Keratinocyte (primary cell): ENCODE data around the gene CAST. TPM values are rescaled to one million over a fixed set of nuclear protein-coding genes. Genes with fewer than 3 reads are reported as not detected.
A peak's percentile ranks its signal among the peaks of the same experiment; 100 is the strongest.

Experiments used
- DNase-seq: peaks from one replicate; pipeline ENCODE4 v3.0.0-alpha.2; 2011; ENCODE audit warnings: low read depth, missing footprints, low spot score
- FAIRE-seq: peaks from 2 replicates; lab custom pipeline; 2011; peaks lifted over from hg19 to GRCh38; lab: Jason Lieb, UNC
- H2AFZ ChIP-seq: 2 replicates; pipeline ENCODE4 v1.6.0; 2012; ENCODE audit warnings: low read length, control low read depth, inconsistent platforms; ENCODE audit not compliant: control insufficient read depth
- H3K27ac ChIP-seq: 2 replicates; pipeline ENCODE4 v1.5.1; 2011; ENCODE audit warnings: low read length; ENCODE audit not compliant: control insufficient read depth, insufficient read depth
- H3K27me3 ChIP-seq: 3 replicates; pipeline ENCODE4 v1.6.0; 2011; ENCODE audit warnings: low read length; ENCODE audit not compliant: control insufficient read depth, insufficient read depth; ENCODE audit errors: extremely low read depth
- H3K36me3 ChIP-seq, 2 experiments: 2 replicates in 1 of 2; 3 replicates in 1 of 2; pipeline ENCODE4 v1.5.1; 2011; ENCODE audit warnings: low read length in 2 of 2, mild to moderate bottlenecking in 1 of 2; ENCODE audit not compliant: control insufficient read depth in 2 of 2, insufficient read depth in 2 of 2; ENCODE audit errors: extremely low read depth in 1 of 2
- H3K4me1 ChIP-seq: 3 replicates; pipeline ENCODE4 v1.5.1; 2011; ENCODE audit warnings: low read length; ENCODE audit not compliant: control insufficient read depth, insufficient read depth; ENCODE audit errors: extremely low read depth
- H3K4me2 ChIP-seq: 3 replicates; pipeline ENCODE4 v1.6.0; 2011; ENCODE audit warnings: low read depth, low read length; ENCODE audit not compliant: control insufficient read depth, insufficient read depth; ENCODE audit errors: extremely low read depth
- H3K4me3 ChIP-seq, 3 experiments: fragments of 200-600 bp in 1 of 3; sonication (generic) in 1 of 3; 2 replicates in 2 of 3; 3 replicates in 1 of 3; pipeline ENCODE4 v1.5.1; 2011 to 2016; ENCODE audit warnings: low read length in 3 of 3, mild to moderate bottlenecking in 3 of 3, control low read depth in 2 of 3, inconsistent platforms in 1 of 3, low read depth in 1 of 3, mixed read lengths in 1 of 3, mixed run types in 1 of 3, moderate library complexity in 1 of 3; ENCODE audit not compliant: control insufficient read depth in 2 of 3, insufficient read depth in 2 of 3; ENCODE audit errors: extremely low read depth in 1 of 3
- H3K79me2 ChIP-seq: 2 replicates; pipeline ENCODE4 v1.6.0; 2012; ENCODE audit warnings: low read length; ENCODE audit not compliant: control insufficient read depth, insufficient read depth
- H3K9ac ChIP-seq: 3 replicates; pipeline ENCODE4 v1.6.0; 2011; ENCODE audit warnings: low read length; ENCODE audit not compliant: control insufficient read depth, insufficient read depth; ENCODE audit errors: extremely low read depth
- H3K9me1 ChIP-seq: 3 replicates; pipeline ENCODE4 v1.6.0; 2011; ENCODE audit warnings: low read length; ENCODE audit not compliant: control insufficient read depth, insufficient read depth; ENCODE audit errors: extremely low read depth
- H3K9me3 ChIP-seq: 2 replicates; pipeline ENCODE4 v1.5.1; 2012; ENCODE audit warnings: low read depth, low read length; ENCODE audit not compliant: control insufficient read depth
- H4K20me1 ChIP-seq: 3 replicates; pipeline ENCODE4 v1.6.0; 2011; ENCODE audit warnings: low read length; ENCODE audit not compliant: control insufficient read depth, insufficient read depth; ENCODE audit errors: extremely low read depth
- EZH2 ChIP-seq: IDR thresholded peaks from one replicate; pipeline ENCODE4 v1.6.1; 2012; ENCODE audit warnings: inconsistent platforms, mild to moderate bottlenecking, low read length, moderate library complexity
- dilution Hi-C: fragments of 300-500 bp; cut with MboI; formaldehyde crosslinking; loops from one replicate; pipeline ENCODE4 v1.7.0; 2020; ENCODE audit warnings: low sequenced_read_pairs; ENCODE audit not compliant: extremely low pct_ligation_motif_present
- polyA plus RNA-seq, 5 experiments: library from polyadenylated mRNA; depleted of rRNA in 3 of 5; stranded (reverse) in 3 of 5; stranded (forward) in 1 of 5; unstranded in 1 of 5; fragments of >200 nt; gene quantifications; 1 replicate in 1 of 5; 2 replicates in 3 of 5; 3 replicates in 1 of 5; pipeline versions ENCODE4 v1.2.1 to v1.2.3, GENCODE V29; 2011 to 2012; ENCODE audit warnings: missing spikeins in 2 of 5, low read depth in 1 of 5, low replicate concordance in 1 of 5
- TF ChIP-seq, protein P1 (sequence below), 3 experiments: IDR thresholded peaks in 1 of 3; conservative IDR thresholded peaks in 1 of 3; optimal IDR thresholded peaks in 1 of 3; 2 replicates in 2 of 3; 3 replicates in 1 of 3; pipeline versions ENCODE3 to v1.5.1; 2011; ENCODE audit warnings: low read length in 3 of 3, mild to moderate bottlenecking in 3 of 3, moderate library complexity in 2 of 3, control low read depth in 1 of 3, inconsistent platforms in 1 of 3; ENCODE audit not compliant: insufficient read depth in 2 of 3; ENCODE audit errors: extremely low read depth in 1 of 3

Gene CAST
- polyA plus RNA-seq, 1 donor (not counting 4 experiments of a cell fraction or from before 2014, with no cell fraction given): 238 TPM

DNA sequence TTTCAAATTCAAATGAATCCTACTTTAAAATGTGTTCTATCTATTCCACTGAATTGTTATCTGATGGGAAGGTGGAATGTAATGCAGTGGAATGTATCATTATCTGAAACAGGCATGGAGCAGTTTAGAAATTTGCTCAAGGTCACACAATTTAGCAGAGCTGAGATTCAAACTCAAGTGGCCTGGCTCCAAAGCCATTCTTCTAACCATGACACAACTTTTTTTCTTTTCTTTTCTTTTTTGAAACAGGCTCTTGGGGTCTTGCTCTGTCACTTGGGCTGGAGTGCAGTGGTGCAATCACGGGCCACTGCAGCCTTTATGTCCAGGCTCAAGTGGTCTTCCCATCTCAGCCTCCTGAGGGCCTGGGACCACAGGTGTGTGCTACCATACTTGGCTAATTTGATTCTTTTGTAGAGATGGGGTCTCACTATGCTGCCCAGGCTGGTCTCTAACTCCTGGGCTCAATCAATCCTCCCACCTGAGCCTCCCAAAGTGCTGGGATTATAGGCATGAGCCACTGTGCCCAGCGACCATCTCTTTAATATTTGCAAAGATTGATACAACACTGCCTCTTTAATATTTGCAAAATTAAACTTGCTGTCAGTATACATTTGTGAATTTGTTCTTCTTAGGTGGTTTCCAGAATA, 50.0 kb downstream of the CAST start:
- dilution Hi-C loops: no loop called here
- FAIRE-seq: no peak
- no peak overlapping the region for H2AFZ ChIP-seq

DNA sequence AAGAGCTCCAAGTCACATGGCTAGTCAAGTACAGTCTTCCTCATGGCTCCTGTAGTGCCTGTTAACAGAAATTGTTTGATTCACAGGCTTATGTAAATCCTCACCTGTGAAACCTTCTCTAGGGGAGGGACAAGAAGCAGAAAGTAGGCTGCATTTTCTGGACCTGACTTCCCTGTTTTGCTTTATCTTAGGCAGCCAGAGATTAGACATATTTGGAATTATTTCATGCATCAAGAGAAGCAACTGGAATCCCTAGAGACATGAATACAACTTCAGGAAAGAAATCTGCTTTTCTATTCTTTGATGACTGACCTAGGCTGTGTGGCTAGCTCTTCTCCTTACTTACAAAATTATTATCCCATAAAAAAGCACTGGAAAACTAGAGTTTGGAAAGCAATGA, 52.3 kb downstream of the CAST start:
- H3K79me2 ChIP-seq: peaks cover 88% of the 10 kb centered on the region
- TF ChIP-seq, protein P1, sequence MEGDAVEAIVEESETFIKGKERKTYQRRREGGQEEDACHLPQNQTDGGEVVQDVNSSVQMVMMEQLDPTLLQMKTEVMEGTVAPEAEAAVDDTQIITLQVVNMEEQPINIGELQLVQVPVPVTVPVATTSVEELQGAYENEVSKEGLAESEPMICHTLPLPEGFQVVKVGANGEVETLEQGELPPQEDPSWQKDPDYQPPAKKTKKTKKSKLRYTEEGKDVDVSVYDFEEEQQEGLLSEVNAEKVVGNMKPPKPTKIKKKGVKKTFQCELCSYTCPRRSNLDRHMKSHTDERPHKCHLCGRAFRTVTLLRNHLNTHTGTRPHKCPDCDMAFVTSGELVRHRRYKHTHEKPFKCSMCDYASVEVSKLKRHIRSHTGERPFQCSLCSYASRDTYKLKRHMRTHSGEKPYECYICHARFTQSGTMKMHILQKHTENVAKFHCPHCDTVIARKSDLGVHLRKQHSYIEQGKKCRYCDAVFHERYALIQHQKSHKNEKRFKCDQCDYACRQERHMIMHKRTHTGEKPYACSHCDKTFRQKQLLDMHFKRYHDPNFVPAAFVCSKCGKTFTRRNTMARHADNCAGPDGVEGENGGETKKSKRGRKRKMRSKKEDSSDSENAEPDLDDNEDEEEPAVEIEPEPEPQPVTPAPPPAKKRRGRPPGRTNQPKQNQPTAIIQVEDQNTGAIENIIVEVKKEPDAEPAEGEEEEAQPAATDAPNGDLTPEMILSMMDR (optimal IDR thresholded peaks at IDR 0.05 in 1 of 3, IDR thresholded peaks at IDR 0.05 in 1 of 3, conservative IDR thresholded peaks at IDR 0.05 in 1 of 3; ENCODE audit: extremely low read depth in 1 of 3, insufficient read depth in 2 of 3, low read length in 3 of 3): no peak
- no peak for TF ChIP-seq EZH2
- peaks cover 42% of the 10 kb centered on the region for H3K4me1 ChIP-seq

More for the DNA sequence above, 50.0 kb downstream of the CAST start:
- peaks cover 43% of the 10 kb centered on the region for H3K4me1 ChIP-seq
- no peaks in the 10 kb centered on the region for H3K27me3 ChIP-seq
- H3K36me3 ChIP-seq: peaks cover 5 to 10% of the 10 kb centered on the region in 2 experiments
- DNase-seq: no peak
- no peaks in the 10 kb centered on the region for H3K9me1 ChIP-seq
- peaks cover 91% of the 10 kb centered on the region for H3K79me2 ChIP-seq
- TF ChIP-seq, protein P1 (optimal IDR thresholded peaks at IDR 0.05 in 1 of 3, IDR thresholded peaks at IDR 0.05 in 1 of 3, conservative IDR thresholded peaks at IDR 0.05 in 1 of 3; ENCODE audit: extremely low read depth in 1 of 3, insufficient read depth in 2 of 3, low read length in 3 of 3): no peak
- TF ChIP-seq EZH2: no peak
- H3K9ac ChIP-seq: no peak overlapping the region
- H3K9me3 ChIP-seq: no peaks in the 10 kb centered on the region
- no peak overlapping the region for H3K4me2 ChIP-seq
- no peaks in the 10 kb centered on the region for H4K20me1 ChIP-seq
- no peak overlapping the region for H3K27ac ChIP-seq
- H3K4me3 ChIP-seq: no peak overlapping the region

More for the DNA sequence above, 52.3 kb downstream of the CAST start:
- Histone ChIP-seq H3K27ac (peak overlapping the region; percentile 76), H3K36me3 (peaks cover 5 to 7% of the 10 kb centered on the region in 2 experiments), H4K20me1 (no peaks in the 10 kb centered on the region), H3K9me3 (no peaks in the 10 kb centered on the region), H3K4me3 (no peak overlapping the region), H2AFZ (no peak overlapping the region), H3K4me2 (no peak overlapping the region), H3K9me1 (no peaks in the 10 kb centered on the region), H3K9ac (peak overlapping the region; percentile 36), H3K27me3 (no peaks in the 10 kb centered on the region)
- FAIRE-seq (no peak), DNase-seq (no peak)
- dilution Hi-C loops: no loop called here
